Progenitor cell of endocrine pancreas (in vitro differentiated cells): ENCODE data around the gene TKFC. TPM values are rescaled to one million over a fixed set of nuclear protein-coding genes. Genes with fewer than 3 reads are reported as not detected.

Experiments used
- DNase-seq: peaks from one replicate; pipeline ENCODE4 v3.0.0; 2021; ENCODE audit warnings: low spot score; ENCODE audit not compliant: unreplicated experiment
- H3K27ac Mint-ChIP-seq: 2 replicates; pipeline ENCODE4 v1.8.0; 2021; ENCODE audit warnings: mild to moderate bottlenecking, moderate library complexity, mixed read lengths
- H3K27me3 Mint-ChIP-seq: 2 replicates; pipeline ENCODE4 v1.8.0; 2021; ENCODE audit warnings: mixed read lengths
- H3K36me3 Mint-ChIP-seq: 2 replicates; pipeline ENCODE4 v1.8.0; 2022; ENCODE audit warnings: mixed read lengths; ENCODE audit not compliant: insufficient read depth
- H3K4me1 Mint-ChIP-seq: 2 replicates; pipeline ENCODE4 v1.8.0; 2021; ENCODE audit warnings: low read depth, mixed read lengths
- H3K4me3 Mint-ChIP-seq: 2 replicates; pipeline ENCODE4 v1.8.0; 2021; ENCODE audit warnings: low read depth, mild to moderate bottlenecking, moderate library complexity, mixed read lengths
- H3K9me3 Mint-ChIP-seq: 2 replicates; pipeline ENCODE4 v1.8.0; 2021; ENCODE audit warnings: low read depth, mixed read lengths
- total RNA-seq: library from RNA; stranded (reverse); gene quantifications from 2 replicates; pipeline ENCODE4 v1.2.1, GENCODE V29; 2021
- TF ChIP-seq, protein P1 (sequence below): fragments of 200-600 bp; sonication (generic); IDR thresholded peaks from one replicate; pipeline ENCODE4 v1.5.0; 2021; ENCODE audit warnings: antibody characterized with exemption, mild to moderate bottlenecking; ENCODE audit not compliant: unreplicated experiment

Gene TKFC
- total RNA-seq, 1 donor from 2014 or later: 78.8 TPM

- TF ChIP-seq, protein P1, sequence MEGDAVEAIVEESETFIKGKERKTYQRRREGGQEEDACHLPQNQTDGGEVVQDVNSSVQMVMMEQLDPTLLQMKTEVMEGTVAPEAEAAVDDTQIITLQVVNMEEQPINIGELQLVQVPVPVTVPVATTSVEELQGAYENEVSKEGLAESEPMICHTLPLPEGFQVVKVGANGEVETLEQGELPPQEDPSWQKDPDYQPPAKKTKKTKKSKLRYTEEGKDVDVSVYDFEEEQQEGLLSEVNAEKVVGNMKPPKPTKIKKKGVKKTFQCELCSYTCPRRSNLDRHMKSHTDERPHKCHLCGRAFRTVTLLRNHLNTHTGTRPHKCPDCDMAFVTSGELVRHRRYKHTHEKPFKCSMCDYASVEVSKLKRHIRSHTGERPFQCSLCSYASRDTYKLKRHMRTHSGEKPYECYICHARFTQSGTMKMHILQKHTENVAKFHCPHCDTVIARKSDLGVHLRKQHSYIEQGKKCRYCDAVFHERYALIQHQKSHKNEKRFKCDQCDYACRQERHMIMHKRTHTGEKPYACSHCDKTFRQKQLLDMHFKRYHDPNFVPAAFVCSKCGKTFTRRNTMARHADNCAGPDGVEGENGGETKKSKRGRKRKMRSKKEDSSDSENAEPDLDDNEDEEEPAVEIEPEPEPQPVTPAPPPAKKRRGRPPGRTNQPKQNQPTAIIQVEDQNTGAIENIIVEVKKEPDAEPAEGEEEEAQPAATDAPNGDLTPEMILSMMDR: peak; percentile 96
- DNase-seq: peak; percentile 75
- peak overlapping the region; percentile 94 for H3K27ac Mint-ChIP-seq
- H3K4me1 Mint-ChIP-seq: peaks cover 18% of the 10 kb centered on the region
- peaks cover 5% of the 10 kb centered on the region for H3K36me3 Mint-ChIP-seq
- no peaks in the 10 kb centered on the region for H3K9me3 Mint-ChIP-seq
- H3K27me3 Mint-ChIP-seq: no peaks in the 10 kb centered on the region
- peak overlapping the region; percentile 7 for H3K4me3 Mint-ChIP-seq
These were observed 3.3 kb downstream of the TKFC start for GRCh38 chr11:61336171-61336935.

GRCh38 chr11:61337706-61338470, 4.9 kb downstream of the TKFC start:
- TF ChIP-seq, protein P1: no peak
- peaks cover 7% of the 10 kb centered on the region for H3K36me3 Mint-ChIP-seq
- peaks cover 6% of the 10 kb centered on the region for H3K4me1 Mint-ChIP-seq
- no peaks in the 10 kb centered on the region for H3K9me3 Mint-ChIP-seq
- H3K4me3 Mint-ChIP-seq: no peak overlapping the region
- H3K27me3 Mint-ChIP-seq: no peaks in the 10 kb centered on the region
- H3K27ac Mint-ChIP-seq: no peak overlapping the region
- no peak for DNase-seq

DNA sequence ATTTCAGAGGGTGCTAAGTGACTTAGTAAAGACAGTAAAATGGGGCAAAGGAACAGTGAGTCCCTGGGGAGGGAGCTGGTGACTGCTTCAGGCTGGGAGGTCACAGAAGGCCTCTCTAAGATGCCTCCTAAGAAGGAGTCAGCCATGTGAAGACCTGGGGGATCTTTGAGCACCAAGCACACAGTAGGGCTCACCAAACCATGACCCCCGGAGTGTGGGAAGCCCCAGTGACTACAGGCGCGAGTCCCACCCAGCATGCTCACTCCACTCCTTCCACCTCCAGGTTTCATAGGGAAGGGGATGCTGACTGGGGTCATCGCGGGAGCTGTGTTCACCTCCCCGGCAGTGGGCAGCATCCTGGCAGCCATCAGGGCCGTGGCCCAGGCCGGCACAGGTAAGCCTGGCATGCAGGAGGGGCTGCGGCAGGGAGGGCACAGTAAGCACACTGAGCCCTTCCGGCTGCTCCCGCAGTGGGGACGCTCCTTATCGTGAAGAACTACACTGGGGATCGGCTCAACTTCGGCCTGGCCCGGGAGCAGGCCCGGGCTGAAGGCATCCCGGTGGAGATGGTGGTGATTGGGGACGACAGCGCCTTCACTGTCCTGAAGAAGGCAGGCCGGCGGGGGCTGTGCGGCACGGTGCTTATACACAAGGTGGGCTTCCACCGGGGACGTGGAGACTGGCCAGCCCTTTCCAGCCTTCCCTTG, 5.9 kb downstream of the TKFC start:
- Mint-ChIP-seq H3K36me3 (peaks cover 7% of the 10 kb centered on the region), H3K4me1 (peaks cover 3% of the 10 kb centered on the region), H3K9me3 (no peaks in the 10 kb centered on the region), H3K4me3 (no peak overlapping the region), H3K27ac (no peak overlapping the region), H3K27me3 (no peaks in the 10 kb centered on the region)
- DNase-seq: no peak
- TF ChIP-seq, protein P1: no peak

DNA sequence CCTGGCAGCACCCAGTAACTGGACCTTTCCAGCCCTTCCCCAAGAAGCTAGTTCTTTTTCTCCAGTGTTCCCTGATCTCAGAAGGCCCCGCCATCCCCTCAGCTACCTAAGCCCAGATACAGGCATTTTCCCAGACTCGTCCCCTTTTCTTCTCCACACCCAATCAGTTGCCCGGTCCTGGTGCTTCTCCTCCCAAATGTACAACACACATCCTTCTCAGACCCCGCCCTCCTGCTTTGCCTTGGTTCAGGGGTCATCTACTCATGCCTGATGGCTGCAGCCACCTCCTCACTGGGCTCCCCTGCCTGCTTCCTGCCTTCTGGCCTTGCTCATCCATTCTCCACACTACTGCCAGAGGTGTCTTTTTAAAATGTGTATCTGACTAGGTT, 6.5 kb downstream of the TKFC start:
- DNase-seq: no peak
- no peaks in the 10 kb centered on the region for H3K27me3 Mint-ChIP-seq
- peaks cover 7% of the 10 kb centered on the region for H3K36me3 Mint-ChIP-seq
- TF ChIP-seq, protein P1: no peak
- no peaks in the 10 kb centered on the region for H3K9me3 Mint-ChIP-seq
- H3K4me3 Mint-ChIP-seq: no peak overlapping the region
- peaks cover 3% of the 10 kb centered on the region for H3K4me1 Mint-ChIP-seq
- H3K27ac Mint-ChIP-seq: peak overlapping the region; percentile 47

DNA sequence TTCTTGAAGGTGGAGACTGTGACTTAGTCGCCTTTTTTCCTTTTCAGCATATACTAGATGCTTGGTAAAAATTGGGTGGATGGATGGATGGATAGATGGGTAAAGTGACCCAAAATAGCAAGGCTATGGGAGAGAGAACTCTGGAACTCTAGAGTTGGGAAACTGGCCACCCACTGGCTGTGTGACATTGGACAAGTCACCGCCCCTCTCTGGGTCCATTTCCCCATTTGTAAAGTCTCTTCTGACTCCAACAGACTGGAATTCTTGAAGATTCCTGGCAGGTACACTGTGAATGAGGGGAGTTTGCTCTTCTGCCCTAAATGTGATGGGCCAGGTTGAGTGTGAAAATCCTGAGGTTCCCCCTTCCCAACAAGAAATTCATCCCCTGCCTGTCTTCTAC, 8.0 kb downstream of the TKFC start:
- H3K36me3 Mint-ChIP-seq: peaks cover 7% of the 10 kb centered on the region
- H3K27me3 Mint-ChIP-seq: no peaks in the 10 kb centered on the region
- TF ChIP-seq, protein P1: no peak
- no peak overlapping the region for H3K27ac Mint-ChIP-seq
- peaks cover 3% of the 10 kb centered on the region for H3K4me1 Mint-ChIP-seq
- no peak for DNase-seq
- no peak overlapping the region for H3K4me3 Mint-ChIP-seq
- H3K9me3 Mint-ChIP-seq: no peaks in the 10 kb centered on the region
